Mesenteric fat pad (tissue), 1 donor: ENCODE measurements around the gene F5. TPM values are rescaled to one million over a fixed set of nuclear protein-coding genes. Genes with fewer than 3 reads are reported as not detected.

Experiments used
- DNase-seq: peaks from one replicate; pipeline ENCODE4 v3.0.0-alpha.2; 2020; ENCODE audit warnings: low spot score
- total RNA-seq: library from RNA; stranded (reverse); fragmentation: NEBNext Ultra II Directional; extraction: Animal tissue kit (Norgen Biotek cat#: 25700); gene quantifications from one replicate; pipeline ENCODE4 v1.2.1, GENCODE V29; 2021
- donor health status: DM: yes; HTN: yes; CAD: no.

Gene F5
- total RNA-seq, 1 donor from 2014 or later = 3.8 TPM

DNA sequence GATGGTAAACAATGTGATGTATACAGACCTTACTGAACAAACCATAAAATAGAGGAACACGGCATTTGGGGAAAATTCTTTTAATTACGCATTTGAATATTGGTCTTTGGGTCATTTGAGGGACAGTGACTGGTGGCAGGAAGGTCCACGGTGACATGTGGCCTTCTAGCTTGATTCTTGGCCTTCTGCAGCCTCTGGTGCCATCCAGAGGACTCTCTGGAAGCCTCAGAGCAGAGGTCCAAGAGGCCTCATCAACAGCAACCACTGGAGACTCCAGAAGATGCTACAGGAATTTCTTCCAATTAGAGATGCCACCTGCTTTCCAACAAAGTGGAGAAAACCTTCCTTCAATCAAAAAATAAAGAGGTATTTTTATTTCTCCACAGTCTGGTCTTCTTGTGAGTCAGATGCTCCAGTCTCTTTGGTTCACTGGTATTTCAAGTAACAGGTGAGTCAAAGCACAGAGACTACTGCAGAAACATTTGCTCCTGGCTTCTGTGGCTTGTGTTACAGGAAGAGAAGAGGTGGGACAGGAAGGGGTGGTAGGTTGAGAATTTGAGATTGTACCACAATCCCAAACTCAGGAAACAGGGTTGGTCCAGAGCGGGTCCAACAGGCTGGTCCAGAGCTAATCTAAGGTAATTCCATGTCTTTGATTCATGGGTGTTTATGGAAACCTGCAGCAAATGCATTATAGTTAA, 2.7 kb upstream of the F5 start:
- no peak for DNase-seq

DNA sequence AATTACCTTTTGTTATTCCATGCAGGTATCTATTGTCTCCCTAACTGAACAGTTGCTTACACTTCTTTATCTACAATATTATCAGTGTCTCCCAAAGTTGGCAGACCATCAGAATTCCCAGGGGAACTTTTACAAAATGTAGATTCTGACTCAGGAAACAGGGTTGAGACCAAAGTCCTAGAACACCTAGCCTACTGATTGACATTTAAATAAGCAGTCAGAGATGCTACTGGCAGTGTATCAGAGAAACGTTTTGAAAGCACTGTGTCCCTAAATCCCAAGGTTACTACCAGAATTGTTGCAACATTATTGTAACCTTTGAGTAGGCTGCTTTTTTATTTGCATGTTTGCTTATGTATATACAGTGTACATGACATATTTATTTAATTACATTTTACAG, 1.8 kb upstream of the F5 start:
- no peak for DNase-seq

GRCh38 chr1:169586067-169586394, 250 bp downstream of the F5 start:
- DNase-seq = no peak

DNA sequence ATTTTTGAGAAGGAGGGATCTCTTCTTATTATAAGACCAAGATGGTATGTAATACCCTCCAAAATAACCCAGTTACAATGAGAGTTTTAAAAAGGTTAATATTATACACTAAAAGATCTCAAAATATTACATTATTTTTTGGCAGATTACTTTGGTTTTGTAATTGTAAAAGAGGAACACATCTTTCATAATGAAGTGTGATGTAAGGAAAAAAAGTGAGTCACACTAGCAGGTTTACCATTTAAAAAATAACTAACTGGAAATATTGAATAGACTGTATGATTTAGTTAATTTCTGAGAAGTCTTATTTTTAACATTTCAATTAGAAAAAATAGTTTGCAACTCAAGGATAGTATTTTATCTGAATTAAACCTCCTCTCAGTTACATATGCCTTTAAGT, 1.1 kb downstream of the F5 start:
- no peak for DNase-seq

GRCh38 chr1:169584483-169585144, 1.7 kb downstream of the F5 start:
- DNase-seq = no peak

DNA sequence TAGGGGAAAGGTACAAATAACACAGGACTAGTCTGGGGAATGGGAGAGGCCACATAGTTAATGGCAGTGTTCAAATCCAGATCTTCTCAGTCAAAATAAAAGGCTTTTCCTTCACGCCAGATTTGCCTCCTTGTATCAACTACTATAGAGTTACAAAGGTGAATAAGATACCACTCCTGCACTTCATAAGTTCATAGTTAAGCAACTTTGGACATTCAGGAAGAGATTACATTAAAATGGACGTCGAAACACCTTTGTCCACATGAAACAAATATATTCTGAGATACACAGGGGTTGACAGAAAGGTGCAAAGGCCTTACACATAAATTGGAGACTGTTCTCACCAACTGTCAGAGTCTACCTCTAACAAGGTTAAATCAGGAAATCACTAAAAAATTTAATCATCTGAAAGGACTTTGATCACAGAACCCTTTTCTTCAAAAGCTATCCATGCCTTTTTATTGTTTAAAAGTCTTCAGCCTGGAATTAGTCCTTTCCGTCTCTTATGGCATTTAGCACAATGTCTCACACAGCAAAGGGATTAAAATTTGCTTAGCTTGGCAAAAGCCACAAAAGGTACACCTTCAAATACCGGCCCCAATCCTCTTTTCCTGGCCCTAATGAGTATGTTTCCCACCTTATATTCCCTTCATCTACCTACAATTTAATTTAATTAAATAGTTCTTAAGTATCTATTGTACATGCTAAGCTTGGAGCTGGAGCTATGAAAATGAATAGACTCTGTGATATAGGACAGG, 8.1 kb downstream of the F5 start:
- DNase-seq = no peak

- DNase-seq = no peak
These were observed 9.3 kb downstream of the F5 start for GRCh38 chr1:169576935-169577331.

- no peak for DNase-seq
These were observed 9.9 kb downstream of the F5 start for GRCh38 chr1:169576241-169576934.

GRCh38 chr1:169574336-169574735, 11.9 kb downstream of the F5 start:
- DNase-seq = no peak

DNA sequence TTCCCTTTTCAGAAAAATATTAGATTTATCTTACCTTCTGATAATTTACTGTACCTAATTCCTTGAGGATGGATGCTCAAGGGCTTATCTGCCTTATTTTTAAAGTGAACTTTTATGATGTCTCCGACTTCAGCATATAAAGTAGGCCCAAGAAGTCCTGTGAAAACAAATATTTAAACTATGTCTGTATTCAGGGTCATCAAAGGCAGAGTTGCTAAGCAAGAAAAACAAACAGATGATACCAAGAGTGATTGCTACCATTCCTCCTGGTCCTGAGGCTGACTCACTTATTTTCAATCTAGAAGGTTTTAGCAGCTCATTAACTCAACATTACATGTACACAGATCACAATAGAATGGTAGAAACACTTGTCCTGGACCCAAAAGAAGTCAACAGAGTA, 14.1 kb downstream of the F5 start:
- DNase-seq = no peak

GRCh38 chr1:169571450-169571849, 14.8 kb downstream of the F5 start:
- no peak for DNase-seq

GRCh38 chr1:169570172-169570574, 16.1 kb downstream of the F5 start:
- no peak for DNase-seq

- DNase-seq = no peak
These were observed 17.8 kb downstream of the F5 start for GRCh38 chr1:169568497-169568896.

DNA sequence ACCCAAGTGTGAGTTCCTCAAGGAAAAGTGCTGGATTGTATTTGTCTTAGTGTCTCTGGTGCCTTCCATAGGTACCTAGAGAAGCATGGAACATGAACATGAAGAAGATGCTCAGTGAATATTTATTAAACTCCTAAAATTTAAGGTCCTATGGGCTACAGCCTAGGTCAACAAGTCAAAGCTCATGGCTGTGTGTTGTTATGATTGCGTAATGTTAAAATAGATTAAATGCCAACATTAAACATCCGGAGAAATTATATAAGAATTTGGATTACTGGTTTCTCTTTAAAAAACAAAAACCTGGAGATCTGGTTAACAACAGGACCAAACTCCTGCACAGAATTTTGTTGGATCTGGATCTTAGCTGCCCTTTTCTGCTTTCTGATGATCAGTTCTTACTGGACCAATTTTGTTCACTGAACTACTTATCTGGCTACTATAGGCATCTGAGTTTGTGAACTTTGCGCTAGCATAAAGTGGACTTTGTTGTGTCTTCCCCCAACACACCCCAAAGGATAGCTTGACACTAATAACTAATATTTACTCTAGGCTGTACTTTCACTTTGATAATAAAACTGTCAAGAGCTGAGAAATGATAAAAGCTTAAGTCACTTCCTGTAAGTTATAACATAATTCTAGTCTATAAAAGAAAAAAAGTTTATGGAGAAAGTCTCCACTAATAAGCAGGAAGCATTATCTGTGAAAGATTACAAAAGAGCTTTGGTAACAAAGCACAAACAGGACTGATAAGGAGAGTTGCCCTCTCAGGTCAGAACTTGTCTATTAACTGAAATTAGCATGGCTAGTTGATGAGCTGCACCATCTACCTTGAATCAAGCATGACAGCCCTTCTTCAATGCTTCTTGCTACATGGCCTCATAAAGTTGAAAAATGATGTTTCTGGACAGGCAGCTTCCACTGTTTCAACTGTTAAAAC, 20.7 kb downstream of the F5 start:
- no peak for DNase-seq

DNA sequence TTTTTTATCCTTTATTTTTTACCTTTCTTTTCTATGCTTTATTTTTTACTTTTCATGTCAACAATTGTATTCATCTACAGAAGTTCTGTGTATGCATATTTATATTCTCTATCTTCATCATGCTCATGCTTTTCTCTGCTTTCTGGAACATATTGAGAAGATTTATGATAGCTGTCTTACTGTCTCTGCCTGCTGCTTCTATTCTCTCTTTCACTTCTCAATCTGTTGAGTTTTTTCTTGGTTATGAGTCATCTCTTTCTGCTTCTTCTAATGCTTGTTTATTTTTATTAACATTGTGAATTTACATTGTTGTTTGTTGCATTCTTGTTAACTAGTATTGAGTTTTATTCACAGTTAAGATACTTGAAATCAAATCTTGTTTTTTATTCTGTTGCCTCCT, 22.6 kb downstream of the F5 start:
- no peak for DNase-seq

DNA sequence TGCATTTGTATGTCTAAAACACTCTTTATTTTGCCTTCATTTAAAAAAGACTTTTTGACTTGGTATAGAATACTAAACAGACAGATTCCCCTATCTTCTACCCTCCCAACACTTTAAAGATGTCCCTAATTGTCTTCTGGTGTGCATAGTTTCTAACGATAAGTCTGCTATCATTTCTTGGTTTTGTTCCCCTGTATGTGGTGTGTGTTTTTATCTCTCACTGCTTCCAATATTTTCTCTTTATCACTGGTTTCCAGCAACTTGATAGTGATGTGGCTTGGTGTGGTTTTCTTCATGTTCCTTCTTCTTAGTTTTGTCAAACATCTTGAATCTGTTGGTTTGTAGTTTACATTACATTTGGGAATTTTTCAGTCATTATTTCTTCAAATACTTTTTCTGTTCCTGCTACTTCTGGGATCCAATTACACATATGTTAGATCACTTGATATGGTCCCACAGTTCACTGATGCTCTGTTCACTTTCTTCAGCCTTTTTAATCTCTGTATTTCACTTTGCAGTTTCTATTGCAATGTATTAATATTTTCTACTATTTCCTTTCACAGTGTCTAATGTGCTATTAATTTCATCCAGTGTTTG, 23.2 kb downstream of the F5 start:
- no peak for DNase-seq

- DNase-seq = no peak
These were observed 24.6 kb downstream of the F5 start for GRCh38 chr1:169561692-169562091.

DNA sequence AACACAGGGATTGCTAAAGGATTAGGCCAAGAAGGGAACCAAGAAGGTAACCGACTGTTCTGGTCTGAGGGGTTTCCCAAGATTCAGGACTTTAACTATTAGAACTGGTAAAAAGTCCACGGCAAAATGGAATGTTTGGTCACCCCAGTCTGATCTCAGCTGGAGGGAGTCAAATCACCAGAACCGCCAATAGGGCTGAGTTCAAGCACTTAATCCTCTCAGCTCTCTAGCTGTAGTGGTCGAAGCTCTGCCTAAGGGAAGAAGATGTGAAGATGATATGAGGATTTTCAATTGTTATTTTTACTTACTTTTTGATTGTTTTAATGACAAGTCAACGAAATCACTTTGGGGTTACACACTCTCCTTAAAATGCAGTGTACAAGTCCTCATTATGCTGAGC, 29.1 kb downstream of the F5 start:
- DNase-seq = no peak

DNA sequence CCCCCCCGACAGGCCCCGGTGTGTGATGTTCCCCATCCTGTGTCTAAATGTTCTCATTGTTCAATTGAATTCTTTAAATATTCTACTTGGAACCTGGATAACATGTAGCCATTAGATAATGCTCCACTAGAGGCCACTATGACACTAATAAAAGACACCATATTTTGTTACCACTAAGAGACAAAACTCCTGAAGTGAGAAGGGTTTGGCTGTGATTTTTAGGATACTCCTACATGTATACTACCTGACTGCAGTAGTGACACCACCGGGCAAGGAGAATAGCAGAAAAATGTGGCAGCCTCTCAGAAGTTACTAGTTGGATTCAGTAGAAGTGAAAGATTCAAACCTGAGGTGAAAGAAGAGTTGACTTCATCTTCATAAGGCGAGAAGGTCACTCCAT, 36.0 kb downstream of the F5 start:
- DNase-seq = no peak

GRCh38 chr1:169548282-169548681, 38.0 kb downstream of the F5 start:
- no peak for DNase-seq
